Neutrophil (primary cell): ENCODE results near the gene TIGD3.

Experiments
- H3K27ac ChIP-seq: fragments of 200-600 bp; sonication (generic); 2 replicates; pipeline ENCODE4 v1.5.1; 2016; ENCODE audit warnings: mild to moderate bottlenecking, moderate library complexity
- H3K27me3 ChIP-seq: fragments of 200-600 bp; sonication (generic); 2 replicates; pipeline ENCODE4 v1.6.0; 2016; ENCODE audit warnings: mild to moderate bottlenecking
- H3K36me3 ChIP-seq: fragments of 200-600 bp; sonication (generic); 2 replicates; pipeline ENCODE4 v1.5.1; 2017
- H3K4me1 ChIP-seq, 2 experiments: fragments of 200-600 bp in 1 of 2; sonication (generic) in 1 of 2; 1 replicate in 1 of 2; 2 replicates in 1 of 2; pipeline versions ENCODE4 v1.5.1 to v1.6.1; 2013 to 2016; ENCODE audit warnings: low read depth in 1 of 2, low read length in 1 of 2, mild to moderate bottlenecking in 1 of 2, moderate library complexity in 1 of 2; ENCODE audit not compliant: control insufficient read depth in 1 of 2, insufficient read depth in 1 of 2
- H3K4me3 ChIP-seq, 2 experiments: fragments of 200-600 bp in 1 of 2; sonication (generic) in 1 of 2; 1 replicate in 1 of 2; 2 replicates in 1 of 2; pipeline ENCODE4 v1.5.1; 2013 to 2016; ENCODE audit warnings: low read depth in 1 of 2, low read length in 1 of 2, mild to moderate bottlenecking in 1 of 2, moderate library complexity in 1 of 2
- H3K9me3 ChIP-seq: fragments of 200-600 bp; sonication (generic); 2 replicates; pipeline ENCODE4 v1.5.1; 2016
- CTCF ChIP-seq: fragments of 200-600 bp; sonication (generic); IDR thresholded peaks from 2 replicates; pipeline ENCODE4 v1.5.1; 2016; ENCODE audit warnings: antibody characterized with exemption

TIGD3 gene

GRCh38 chr11:65393513-65394079 lies 39.0 kb downstream of the TIGD3 start:
- Histone ChIP-seq H3K4me3 (no peak overlapping the region), H3K9me3 (no peaks in the 10 kb centered on the region)

GRCh38 chr11:65394125-65394536 lies 39.6 kb downstream of the TIGD3 start:
- Histone ChIP-seq H3K4me3 (no peak overlapping the region), H3K27ac (no peak overlapping the region), H3K9me3 (no peaks in the 10 kb centered on the region), H3K27me3 (no peaks in the 10 kb centered on the region), H3K36me3 (peaks cover 97% of the 10 kb centered on the region), H3K4me1 (no peaks in the 10 kb centered on the region)
- no peak for TF ChIP-seq CTCF

More at GRCh38 chr11:65393513-65394079, 39.0 kb downstream of the TIGD3 start:
- TF ChIP-seq CTCF: no peak
- Histone ChIP-seq H3K27me3 (no peaks in the 10 kb centered on the region), H3K36me3 (peaks cover 99% of the 10 kb centered on the region), H3K27ac (no peak overlapping the region), H3K4me1 (peaks cover 0 to 4% of the 10 kb centered on the region in 2 experiments)

- Histone ChIP-seq H3K27ac (no peak overlapping the region), H3K27me3 (no peaks in the 10 kb centered on the region), H3K9me3 (no peaks in the 10 kb centered on the region), H3K36me3 (peaks cover 97% of the 10 kb centered on the region), H3K4me3 (no peak overlapping the region), H3K4me1 (no peaks in the 10 kb centered on the region)
- no peak for TF ChIP-seq CTCF
Measured at GRCh38 chr11:65395961-65396530, 41.5 kb downstream of the TIGD3 start.

- TF ChIP-seq CTCF: no peak
- H3K9me3 ChIP-seq: no peaks in the 10 kb centered on the region
- no peak overlapping the region for H3K4me3 ChIP-seq
- no peak overlapping the region for H3K27ac ChIP-seq
- H3K4me1 ChIP-seq: no peaks in the 10 kb centered on the region
- no peaks in the 10 kb centered on the region for H3K27me3 ChIP-seq
- peaks cover 96% of the 10 kb centered on the region for H3K36me3 ChIP-seq
Measured at GRCh38 chr11:65396769-65397745, 42.5 kb downstream of the TIGD3 start.

GRCh38 chr11:65398362-65398910 lies 43.9 kb downstream of the TIGD3 start:
- H3K4me1 ChIP-seq: peaks cover 7 to 8% of the 10 kb centered on the region in 2 experiments
- H3K36me3 ChIP-seq: peaks cover 84% of the 10 kb centered on the region
- no peak overlapping the region for H3K4me3 ChIP-seq
- no peak for TF ChIP-seq CTCF
- no peaks in the 10 kb centered on the region for H3K9me3 ChIP-seq
- H3K27me3 ChIP-seq: no peaks in the 10 kb centered on the region
- no peak overlapping the region for H3K27ac ChIP-seq
